NCI-H2196 (cell line): ENCODE results near the gene CD84.
"Not testable (repeated sequence)": the region's sequence is repeated elsewhere in the genome, so short reads cannot be mapped to it uniquely, and the experiment has no call there.

ENCODE experiments used
- DNase-seq: peaks from one replicate; lab custom pipeline; 2025; ENCODE audit not compliant: unreplicated experiment; lab: John Stamatoyannopoulos, UW

The CD84 gene

DNA sequence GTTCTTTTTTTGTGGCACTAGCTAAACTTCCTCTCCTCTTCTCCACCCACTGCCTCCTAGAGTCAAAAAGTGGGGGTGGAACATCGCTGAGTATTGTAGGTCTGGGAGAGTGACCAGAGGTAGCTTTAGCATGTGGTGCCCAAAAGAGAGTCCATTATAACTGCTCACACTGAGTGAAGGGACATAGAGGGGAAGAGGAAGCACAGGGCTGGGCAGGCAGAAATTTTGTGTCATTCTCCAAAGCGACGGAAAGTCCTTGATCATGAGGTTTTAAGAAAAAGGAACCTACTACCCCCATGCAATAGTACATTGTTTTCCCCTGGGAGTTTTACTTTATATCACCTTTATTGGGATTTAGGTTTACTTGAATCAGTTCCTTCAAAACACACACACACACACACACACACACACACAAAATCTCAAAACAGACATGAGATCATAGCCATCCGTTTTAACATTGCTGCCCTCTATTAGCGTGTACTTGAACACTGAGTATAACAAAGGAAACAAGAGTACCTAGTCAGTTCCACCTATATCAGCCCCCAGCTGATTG, 4.1 kb downstream of the CD84 start:
- no peak for DNase-seq

DNA sequence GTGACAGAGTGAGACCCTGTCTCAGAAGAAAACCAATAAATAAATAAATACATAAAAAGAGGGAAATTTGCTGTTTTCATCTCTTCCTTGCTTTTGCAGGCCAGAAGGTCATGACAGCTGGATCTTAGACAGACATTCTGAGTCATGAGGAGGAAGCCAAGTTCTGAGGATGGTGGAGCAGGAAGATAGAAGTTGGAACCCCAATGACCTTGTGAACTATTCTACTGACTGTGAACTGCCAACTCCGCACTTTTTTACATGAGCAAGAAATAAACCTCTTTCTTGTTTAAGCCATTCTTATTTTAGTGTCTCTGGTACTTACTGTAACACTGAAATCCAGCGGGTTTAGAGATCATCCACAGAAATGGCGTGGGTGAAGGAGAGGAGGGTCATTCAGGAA, 8.5 kb downstream of the CD84 start:
- DNase-seq, result no peak

DNA sequence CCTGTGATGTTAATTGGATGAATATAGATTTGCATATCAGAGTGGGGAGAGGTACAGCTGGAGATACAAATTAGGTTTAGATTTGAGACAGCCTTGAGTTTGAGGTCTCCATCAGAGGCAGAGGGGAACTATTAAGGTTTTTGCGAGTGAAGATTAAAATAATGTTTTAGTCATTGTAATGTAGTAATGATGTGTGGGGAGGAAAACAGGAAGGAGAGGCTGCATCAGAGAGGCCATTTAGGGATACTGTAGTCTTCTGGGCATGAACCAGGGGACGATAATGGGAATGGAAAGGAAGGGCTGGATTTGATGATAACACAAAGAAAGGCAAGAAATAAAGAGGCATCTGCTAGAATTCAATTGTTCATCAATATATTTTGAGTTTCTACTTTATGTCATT, 9.5 kb downstream of the CD84 start:
- no peak for DNase-seq

DNA sequence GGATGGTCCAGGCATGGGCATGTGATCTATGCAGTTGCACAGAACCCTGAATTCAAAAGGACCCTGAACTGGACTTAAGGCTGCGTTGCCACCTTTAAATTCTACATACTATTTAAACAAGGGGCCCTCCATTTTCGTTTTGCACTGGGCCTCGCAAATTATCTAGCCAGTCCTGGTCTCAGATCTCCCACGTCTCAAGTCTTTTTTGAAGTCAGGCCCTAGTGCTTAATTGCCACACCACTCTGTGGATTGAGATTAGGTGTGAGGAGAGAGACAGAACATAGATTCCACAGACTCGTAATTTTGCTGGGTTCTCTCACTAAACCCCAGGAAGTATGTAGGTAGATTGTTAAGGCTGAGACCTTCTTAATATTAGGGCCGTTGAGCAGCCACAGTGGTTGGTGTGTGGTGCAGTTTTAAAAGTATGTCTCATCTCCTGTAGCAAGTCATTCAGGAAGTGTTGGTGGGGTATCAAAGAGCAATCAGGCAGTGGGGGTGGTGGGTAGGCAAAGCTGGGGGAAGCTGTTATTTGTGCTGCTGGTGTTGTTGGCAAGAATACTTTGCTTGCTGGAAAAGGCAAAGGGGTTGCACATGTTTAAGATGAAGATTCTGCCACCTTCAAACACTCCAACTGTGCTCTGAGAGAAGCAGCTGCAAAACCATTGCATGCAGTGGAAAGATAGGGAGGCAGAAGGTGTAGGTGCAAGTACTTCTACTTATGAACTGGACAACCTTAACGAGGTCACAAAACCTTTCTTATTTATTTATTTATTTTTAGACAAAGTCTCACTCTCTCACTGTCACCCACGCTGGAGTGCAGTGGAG, 11.2 kb downstream of the CD84 start:
- DNase-seq, result no peak

DNA sequence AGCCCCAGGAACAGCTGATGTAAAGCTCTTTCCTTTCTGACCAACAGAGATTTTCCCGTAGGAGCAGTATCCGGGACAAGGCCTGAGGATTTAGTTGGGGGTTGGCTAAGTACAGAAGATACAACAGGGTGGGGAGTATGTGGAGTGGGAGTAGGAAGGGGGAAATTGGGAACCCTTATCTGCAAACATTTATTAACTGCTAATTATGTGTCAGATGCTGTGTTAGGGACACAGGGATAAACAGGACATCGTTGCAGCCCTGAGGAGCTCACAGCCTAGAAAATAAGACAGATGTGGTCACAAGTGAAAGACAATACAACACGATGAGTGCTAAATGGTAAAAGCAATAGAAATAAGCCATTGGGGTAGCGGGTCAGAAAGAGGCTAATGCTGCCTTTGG, 12.0 kb downstream of the CD84 start:
- DNase-seq, result no peak

DNA sequence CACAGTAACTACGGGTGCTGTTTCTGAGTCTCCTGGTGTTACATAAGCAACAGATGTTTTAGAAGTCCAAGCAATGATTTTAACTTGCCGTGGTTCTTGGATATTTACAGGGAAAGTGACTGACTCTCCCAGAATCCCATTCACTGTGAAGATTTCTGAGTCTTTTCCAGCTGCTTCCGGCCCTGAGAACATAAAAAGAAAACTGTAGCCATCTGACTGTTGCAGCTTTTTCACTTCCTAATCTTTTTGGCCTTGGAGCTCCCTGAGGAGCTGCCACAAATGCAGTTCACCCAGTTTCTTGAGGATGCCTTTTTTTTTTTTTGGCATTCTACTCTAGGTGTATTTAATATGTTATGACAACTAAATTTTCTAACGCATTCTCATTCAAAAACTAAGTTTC, 13.7 kb downstream of the CD84 start:
- DNase-seq, result no peak

DNA sequence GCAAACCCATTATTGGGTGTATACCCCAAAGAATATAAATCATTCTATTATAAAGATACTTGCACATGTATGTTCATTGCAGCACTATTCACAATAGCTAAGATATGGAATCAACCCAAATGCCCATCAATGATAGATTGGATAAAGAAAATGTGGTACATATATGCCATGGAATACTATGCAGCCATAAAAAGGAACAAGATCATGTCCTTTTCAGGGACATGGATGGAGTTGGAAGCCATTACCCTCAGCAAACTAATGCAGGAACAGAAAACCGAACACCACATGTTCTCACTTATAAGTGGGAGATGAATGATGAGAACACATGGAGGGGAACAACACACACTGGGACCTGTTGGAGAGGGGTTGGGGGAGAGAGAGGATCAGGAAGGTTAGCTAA, 16.1 kb downstream of the CD84 start:
- DNase-seq, result not testable (repeated sequence)

DNA sequence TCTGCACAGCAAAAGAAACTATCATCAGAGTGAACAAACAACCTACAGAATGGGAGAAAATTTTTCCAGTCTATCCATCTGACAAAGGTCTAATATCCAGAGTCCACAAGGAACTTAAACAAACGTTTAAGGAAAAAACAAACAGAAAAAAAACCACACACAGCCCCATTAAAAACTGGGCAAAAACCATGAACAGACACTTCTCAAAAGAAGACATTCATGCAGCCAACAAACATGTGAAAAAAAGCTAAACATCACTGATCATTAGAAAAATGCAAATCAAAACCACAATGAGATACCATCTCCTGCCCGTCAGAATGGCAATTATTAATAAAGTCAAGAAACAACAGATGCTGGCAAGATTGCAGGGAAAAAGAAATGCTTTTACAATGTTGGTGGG, 16.6 kb downstream of the CD84 start:
- DNase-seq, result not testable (repeated sequence)

DNA sequence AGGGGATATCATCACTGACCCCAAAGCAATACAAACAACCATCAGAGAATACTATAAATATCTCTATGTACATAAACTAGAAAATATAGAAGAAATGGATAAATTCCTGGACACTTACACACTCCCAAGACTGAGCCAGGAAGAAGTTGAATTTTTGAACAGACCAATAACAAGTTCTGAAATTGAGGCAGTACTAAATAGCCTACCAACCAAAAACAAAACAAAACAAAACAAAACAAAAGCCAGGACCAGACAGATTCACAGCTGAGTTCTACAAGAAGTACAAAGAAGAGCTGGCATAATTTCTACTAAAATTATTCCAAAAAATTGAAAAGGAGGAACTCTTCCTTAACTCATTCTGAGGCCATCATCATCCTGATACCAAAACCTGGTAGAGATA, 18.5 kb downstream of the CD84 start:
- DNase-seq, result no peak

DNA sequence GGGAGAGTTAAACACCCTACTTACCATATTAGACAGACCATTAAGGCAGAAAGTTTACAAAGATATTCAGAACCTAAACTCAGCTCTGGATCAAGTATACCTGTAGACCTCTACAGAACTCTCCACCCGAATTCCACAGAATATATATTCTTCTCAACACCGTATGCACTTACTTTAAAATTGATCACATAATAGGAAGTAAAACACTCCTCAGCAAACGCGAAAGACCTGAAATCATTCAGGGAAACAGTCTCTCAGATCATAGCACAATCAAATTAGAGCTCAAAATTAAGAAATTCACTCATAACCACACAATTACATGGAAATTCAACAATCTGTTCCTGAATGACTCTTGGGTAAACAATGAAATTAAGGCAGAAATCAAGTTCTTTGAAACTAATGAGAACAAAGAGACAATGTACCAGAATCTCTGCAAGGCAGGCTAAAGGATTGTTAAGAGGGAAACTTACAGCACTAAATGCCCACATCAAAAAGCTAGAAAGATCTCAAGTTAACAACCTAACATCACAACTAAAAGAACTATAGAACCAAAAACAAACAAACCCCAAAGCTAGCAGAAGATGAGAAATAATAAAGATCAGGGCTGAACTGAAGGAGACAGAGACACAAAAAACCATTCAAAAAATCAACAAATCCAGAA, 19.1 kb downstream of the CD84 start:
- DNase-seq, result no peak

DNA sequence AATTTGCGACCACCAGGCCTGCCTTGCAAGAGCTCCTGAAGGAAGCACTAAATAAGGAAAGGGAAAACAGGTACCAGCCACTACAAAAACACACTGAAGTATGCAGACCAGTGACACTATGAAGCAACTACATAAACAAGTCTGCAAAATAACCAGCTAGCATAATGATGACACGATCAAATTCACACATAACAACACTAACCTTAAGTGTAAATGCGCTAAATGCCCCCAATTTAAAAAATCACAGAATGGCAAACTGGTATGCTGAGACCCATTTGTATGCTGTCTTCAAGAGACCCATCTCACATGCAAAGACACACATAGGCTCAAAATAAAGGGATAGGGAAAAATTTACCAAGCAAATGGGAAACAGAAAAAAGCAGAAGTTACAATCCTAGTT, 19.9 kb downstream of the CD84 start:
- not testable (repeated sequence) for DNase-seq

DNA sequence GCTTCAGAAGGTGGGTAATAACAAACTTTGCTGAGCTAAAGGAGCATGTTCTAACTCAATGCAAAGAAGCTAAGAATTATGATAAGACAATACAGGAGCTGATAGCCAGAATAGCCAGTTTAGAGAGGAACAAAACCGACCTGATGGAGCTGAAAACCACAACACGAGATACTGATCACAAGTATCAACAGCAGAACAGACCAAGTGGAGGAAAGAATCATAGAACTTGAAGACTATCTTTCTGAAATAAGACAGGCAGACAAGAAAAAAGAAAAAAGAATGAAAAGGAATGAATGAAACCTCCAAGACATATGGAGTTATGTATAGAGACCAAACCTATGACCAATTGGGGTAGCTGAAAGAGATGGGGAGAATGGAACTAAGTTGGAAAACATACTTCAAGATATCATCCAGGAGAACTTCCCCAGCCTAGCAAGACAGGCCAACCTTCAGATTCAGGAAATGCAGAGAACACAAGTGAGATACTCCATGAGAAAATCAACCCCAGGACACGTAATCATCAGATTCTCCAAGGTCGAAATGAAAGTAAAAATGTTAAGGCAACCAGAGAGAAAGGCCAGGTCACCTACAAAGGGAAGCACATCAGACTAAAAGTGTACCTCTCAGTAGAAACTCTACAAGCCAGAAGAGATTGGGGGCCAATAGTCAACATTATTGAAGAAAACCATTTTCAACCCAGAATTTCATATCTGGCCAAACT, 20.5 kb downstream of the CD84 start:
- DNase-seq, result no peak

DNA sequence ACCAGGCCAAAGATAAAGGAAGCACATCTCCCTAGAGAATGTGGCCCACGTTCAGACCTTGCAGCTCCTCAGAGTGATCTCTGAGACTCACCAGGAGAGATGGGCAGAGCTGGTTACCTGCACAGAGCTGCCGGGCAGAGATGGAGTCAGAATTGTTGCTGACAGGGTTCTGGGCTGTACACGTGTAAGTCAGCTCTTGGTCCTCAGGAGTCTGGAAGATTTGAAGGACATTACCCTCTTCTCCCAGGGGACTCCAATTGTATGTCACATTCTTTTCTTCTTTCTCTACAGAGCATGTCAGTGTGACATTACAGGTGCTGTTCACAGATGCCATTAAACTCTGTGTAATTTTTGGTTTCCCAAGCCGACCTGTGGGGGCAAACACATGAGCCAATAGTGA, 25.5 kb downstream of the CD84 start:
- DNase-seq, result no peak

DNA sequence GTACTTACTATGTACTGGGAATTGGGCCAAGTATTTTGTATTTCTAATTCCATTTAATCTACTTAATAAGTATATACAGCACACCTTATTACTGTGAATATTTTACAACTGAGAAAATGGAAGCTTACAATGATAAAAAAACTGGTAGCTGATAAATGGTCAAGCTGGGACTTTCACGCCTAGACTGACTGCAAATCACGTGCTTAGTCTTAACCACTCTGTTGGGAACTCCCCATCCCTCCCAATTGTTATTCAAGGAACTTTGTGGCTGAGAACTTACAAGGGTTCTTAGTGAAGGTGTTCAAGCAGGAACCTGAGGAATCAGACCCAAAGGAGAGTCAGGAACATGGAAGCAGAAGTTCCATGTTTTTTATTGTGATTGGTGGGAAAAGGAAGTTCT, 26.9 kb downstream of the CD84 start:
- DNase-seq, result no peak

DNA sequence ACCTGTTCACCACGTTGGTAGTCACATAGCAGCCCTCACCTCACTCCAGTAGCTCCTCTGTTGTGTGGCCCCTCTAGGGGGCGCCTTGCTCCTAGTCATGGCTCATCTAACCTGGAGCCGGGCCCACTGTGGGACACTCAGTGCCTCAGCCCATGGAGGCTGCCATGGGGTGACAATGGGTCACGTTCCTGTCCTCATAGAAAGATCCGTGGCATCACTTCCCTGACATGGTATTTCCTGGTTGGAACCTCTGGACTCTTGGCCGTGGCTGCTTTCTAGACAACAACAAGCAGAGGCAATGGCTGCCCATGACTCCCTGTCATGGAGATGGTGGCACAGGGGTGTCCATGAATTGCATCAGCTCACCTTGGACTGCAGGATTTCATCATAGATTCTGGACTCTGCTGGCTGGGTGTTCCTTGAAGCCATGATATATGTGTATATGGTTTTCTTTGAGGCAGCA, 28.7 kb downstream of the CD84 start:
- DNase-seq, result no peak

DNA sequence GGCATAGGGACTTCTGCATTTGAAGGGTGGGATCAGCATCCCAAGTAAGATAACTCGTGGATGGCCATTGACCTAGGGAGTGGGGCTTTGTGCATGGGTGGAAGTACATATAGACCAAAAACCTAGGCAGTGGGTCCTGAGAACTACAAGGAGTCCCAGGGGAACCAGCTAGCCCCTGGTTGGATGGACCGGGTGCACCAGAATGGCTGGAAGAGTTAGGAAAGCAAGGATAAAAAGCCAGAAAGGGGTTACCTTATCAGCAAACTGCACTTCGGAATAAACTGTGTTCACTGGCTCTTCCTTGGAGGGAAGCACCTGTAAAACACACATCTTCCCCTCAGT, 29.7 kb downstream of the CD84 start:
- DNase-seq, result no peak

DNA sequence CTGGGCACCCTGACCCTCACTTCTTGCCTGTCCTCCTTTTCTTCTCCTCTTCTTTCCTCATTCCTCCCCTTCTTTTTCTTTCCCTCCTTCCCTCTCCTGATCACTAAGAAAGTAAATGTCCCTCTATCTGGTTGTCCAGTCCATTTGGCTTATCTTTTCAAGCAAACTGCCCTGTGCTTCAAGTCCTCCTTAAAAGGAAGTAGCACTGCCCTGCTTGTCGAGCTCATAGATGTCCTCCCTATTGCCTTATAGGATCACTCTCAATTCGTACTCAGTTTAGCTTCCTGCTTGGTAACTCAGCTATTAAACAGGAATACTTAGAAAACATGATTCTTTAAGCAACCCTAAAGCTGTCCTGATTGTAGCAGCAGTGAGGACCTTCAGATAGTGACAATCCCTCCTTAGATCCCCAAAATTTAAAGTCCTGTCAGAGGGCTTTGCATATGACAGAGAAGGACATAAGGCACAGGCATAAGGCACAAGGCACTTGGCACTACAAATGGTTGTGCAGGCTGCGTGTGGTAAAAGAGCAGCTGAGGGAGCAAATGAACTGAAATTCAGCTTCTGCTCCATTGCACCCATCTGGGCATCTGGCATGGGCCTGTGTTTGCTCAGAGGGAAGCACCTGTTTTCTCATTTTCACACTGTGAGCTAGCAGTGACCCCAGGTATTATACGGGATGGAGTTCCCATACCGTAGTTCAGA, 30.2 kb downstream of the CD84 start:
- no peak for DNase-seq

DNA sequence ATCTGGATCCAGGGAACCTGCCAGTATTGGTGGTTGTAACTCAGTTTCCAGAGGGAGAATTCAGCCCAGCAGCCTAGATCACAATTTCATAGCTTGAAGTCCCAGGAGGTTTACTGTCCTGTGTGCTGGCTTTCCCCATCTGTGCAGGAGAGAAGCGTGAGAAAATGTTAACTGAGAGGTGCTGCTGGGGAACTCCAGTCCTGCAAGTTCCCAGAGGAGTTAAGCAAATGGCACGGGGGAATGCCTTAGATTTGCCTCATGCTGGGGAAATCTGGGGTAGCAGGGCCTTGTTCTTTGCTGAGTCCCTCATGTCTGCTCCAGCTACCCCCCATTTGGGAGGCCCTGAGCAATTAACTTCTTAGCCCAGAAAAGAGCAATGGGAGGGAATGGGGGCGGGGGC, 31.1 kb downstream of the CD84 start:
- DNase-seq, result no peak

DNA sequence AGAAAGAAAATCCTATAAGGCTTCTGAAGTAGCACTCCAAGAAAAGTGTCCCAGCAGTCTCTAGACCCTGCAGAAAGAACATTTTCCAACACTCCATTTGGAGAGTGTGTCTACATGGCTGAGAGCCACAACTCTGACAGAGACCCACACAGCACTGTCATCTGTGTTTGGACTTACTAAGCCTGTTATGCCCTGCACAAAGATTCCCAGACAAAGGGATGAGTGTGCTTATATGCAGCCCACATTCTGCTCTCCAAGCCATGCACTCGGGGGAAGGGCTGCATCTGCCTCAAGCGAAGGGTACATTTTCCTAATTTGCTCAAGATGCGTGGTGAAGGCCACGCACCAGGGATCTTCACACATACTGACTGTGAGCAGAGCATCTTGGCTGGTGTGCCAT, 31.9 kb downstream of the CD84 start:
- DNase-seq, result no peak

DNA sequence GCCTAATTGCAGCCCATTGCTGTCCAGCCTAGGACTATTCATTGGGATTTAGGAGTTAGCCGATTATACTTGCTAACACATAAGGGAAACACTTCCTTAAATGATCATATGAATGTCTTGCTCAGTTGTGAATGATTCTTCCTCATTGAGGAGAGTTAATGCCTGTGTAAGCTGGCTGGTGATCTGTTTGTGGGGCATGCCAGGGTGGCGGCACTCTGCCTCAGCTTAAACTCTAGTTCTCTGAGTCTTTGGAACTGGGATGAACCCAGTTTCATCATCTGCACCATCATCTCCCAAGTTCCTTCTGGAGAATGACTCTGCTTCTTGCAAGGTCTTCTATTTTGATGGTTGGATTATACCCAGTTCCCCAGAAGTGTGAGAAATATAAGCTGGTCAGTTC, 32.4 kb downstream of the CD84 start:
- no peak for DNase-seq

DNA sequence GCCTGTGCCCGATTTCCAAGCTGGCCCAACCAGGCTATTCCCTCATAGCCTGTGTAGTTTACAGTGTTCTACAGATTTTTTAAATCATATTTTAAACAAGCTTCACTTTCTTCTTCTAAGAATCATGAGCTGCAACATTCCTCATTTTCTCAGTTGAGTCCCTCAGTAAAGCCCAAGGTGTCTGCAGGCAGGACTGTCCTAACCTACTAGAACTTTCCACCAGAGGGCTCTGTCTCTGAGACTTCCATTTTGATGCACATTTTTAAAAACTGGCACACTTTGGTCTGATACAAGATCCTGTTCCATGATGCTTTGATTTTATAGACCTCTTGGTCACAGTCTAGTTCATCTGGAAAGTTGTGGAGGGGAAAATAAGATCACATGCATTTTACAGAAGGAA, 34.6 kb downstream of the CD84 start:
- no peak for DNase-seq
